GM10266 (cell line): ENCODE data around the gene KDM4D.
"Not testable (repeated sequence)": the region's sequence is repeated elsewhere in the genome, so short reads cannot be mapped to it uniquely, and the experiment has no call there.

Experiments used
- DNase-seq: peaks from one replicate; pipeline ENCODE4 v3.0.0; 2012; ENCODE audit errors: extremely low spot score
- TF ChIP-seq, protein P1 (sequence below): IDR thresholded peaks from 2 replicates; pipeline ENCODE4 v1.5.1; 2012; ENCODE audit warnings: mild to moderate bottlenecking, low read depth; ENCODE audit not compliant: control insufficient read depth, insufficient read depth; ENCODE audit errors: missing control alignments

Gene KDM4D

DNA sequence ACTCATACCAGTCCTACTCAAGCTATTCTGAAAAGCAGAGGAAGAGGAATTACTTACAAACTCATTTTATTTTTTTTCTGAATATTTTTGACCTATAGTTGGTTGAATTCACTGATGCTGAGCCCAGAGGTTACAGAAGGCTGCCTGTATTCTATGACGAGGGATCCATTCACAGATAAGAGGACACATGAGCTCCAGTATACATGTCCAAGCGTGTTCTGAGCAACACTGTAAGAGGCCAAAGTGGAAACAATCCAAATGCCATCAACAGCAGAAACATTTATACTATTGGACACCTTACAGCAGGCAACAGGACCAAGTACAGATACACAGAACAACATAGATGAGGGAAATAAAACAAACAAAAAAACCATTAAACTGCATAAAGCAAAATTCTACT lies 61.8 kb downstream of the KDM4D start:
- TF ChIP-seq, protein P1, sequence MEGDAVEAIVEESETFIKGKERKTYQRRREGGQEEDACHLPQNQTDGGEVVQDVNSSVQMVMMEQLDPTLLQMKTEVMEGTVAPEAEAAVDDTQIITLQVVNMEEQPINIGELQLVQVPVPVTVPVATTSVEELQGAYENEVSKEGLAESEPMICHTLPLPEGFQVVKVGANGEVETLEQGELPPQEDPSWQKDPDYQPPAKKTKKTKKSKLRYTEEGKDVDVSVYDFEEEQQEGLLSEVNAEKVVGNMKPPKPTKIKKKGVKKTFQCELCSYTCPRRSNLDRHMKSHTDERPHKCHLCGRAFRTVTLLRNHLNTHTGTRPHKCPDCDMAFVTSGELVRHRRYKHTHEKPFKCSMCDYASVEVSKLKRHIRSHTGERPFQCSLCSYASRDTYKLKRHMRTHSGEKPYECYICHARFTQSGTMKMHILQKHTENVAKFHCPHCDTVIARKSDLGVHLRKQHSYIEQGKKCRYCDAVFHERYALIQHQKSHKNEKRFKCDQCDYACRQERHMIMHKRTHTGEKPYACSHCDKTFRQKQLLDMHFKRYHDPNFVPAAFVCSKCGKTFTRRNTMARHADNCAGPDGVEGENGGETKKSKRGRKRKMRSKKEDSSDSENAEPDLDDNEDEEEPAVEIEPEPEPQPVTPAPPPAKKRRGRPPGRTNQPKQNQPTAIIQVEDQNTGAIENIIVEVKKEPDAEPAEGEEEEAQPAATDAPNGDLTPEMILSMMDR, result no peak
- DNase-seq, result no peak

DNA sequence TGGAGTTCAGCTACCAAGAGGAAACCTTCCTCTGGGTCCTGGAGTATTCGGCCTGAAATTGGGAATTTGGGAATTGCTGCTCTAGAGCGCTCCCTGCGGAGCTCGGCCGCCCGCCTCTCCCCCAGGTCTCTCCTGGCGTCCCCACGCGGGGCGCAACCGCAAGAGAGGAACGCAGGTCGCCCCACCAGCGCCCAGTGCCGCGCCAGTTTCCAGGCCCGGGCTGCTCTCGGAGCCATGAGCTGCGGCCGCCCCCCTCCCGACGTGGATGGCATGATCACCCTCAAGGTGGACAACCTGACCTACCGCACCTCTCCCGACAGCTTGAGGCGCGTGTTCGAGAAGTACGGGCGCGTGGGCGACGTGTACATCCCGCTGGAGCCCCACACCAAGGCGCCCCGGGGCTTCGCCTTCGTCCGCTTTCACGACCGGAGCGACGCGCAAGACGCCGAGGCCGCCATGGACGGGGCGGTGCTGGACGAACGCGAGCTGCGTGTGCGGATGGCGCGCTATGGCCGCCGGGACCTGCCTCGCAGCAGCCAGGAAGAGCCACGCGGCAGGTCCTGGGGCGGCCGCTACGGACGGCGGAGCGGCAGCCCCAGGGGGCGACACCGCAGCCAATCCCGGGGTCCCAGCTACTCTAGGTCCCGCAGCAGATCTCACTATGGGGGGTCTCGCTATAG lies 64.0 kb downstream of the KDM4D start:
- DNase-seq, result not testable (repeated sequence)

DNA sequence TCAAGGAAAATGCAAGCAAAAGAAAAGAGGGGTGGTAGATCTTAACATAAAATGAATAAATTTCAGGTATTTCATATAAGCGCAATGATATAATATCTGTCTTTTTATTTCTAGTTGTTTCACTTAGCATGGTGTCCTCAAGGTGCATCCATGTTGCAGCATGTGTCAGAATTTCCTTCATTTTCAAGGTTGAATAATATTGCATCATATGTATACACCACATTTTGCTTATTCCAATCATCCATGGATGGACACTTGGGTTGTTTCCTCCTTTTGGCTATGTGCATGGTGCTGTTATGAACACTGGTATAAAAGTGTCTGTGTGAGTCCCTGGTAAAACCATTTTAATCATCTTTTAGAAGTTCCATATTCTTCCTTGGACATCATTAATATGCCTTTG lies 68.7 kb downstream of the KDM4D start:
- DNase-seq, result no peak

DNA sequence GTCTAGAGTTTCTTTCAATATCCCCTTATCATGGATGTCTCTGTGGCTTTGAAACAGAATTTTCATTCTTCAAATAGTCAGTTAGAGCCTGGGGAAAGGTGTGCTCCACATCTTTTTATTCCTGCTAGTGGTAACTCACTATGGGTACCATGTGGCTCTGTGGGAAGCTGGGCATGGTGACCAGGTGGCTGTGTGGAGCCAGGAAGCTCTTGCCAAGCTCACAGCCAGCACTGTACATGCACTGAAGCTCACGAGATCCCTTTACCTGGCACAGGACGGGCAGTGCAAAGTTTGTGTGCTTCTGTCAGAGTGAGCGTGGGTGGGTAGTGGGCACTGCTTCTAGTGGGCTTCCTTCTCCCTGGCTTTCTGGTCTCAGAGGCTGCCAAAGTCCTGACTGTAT lies 69.4 kb downstream of the KDM4D start:
- DNase-seq, result no peak
- TF ChIP-seq, protein P1, result no peak

More for the DNA sequence above, 68.7 kb downstream of the KDM4D start:
- TF ChIP-seq, protein P1, result no peak

DNA sequence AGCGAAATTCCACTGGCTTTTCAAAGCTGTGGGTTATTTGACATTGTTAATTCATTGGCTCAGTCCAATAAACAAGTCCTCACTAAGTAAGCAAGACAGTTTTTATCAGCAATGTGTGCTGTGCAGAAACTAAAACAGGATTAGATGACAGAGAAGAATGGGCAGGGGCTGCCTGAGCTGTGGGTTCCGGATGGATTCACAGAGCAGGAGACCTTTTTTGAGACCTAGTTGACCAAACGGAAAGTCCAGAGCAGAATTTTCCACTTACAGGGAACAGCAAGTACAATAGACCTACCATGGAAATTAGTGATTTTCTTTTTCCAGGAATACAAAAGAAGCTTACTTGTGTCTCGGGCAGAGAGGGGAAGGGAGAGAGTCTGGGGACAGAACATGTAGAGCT lies 70.5 kb downstream of the KDM4D start:
- no peak for DNase-seq
- TF ChIP-seq, protein P1, result no peak

DNA sequence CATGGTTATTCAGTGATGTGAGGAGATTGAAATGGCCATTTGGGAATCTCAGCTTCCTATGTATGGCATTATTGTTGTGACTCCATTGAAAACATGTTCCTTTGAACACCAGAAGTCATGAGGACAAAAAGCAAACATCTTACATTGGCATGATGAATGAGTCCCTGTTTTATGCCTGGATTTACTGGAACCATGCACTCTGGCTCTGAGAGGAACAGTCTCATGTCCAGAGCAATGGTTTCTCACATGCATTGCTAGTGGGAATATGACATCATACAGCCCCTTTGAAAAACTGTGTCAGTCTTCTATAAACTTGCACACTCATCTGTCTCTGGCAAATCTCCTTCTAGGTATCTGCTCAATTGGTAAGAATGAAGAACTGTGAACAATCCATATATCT lies 72.3 kb downstream of the KDM4D start:
- TF ChIP-seq, protein P1, result no peak
- no peak for DNase-seq
